ENCODE measurements around the gene NELFB.

- TF ChIP-seq, protein P1, sequence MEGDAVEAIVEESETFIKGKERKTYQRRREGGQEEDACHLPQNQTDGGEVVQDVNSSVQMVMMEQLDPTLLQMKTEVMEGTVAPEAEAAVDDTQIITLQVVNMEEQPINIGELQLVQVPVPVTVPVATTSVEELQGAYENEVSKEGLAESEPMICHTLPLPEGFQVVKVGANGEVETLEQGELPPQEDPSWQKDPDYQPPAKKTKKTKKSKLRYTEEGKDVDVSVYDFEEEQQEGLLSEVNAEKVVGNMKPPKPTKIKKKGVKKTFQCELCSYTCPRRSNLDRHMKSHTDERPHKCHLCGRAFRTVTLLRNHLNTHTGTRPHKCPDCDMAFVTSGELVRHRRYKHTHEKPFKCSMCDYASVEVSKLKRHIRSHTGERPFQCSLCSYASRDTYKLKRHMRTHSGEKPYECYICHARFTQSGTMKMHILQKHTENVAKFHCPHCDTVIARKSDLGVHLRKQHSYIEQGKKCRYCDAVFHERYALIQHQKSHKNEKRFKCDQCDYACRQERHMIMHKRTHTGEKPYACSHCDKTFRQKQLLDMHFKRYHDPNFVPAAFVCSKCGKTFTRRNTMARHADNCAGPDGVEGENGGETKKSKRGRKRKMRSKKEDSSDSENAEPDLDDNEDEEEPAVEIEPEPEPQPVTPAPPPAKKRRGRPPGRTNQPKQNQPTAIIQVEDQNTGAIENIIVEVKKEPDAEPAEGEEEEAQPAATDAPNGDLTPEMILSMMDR (optimal IDR thresholded peaks at IDR 0.05 in 1 of 3, IDR thresholded peaks at IDR 0.05 in 1 of 3, conservative IDR thresholded peaks at IDR 0.05 in 1 of 3; ENCODE audit: extremely low read depth in 1 of 3, insufficient read depth in 2 of 3, low read length in 3 of 3), result no peak
- no peak for TF ChIP-seq EZH2 (IDR thresholded peaks at IDR 0.05; ENCODE audit: low read length)
These were observed 3.4 kb upstream of the NELFB start for GRCh38 chr9:137251490-137252268.
